Activated CD8-positive, alpha-beta T cell treated with anti-CD3 and anti-CD28 coated beads, Interleukin-2, amount 10 ng/mL, durations not matched to agents 7 days and 5 days (primary cell): Measurements from ENCODE around the gene P2RY6. TPM values are rescaled to one million over a fixed set of nuclear protein-coding genes. Genes with fewer than 3 reads are reported as not detected.

Experiments
- ATAC-seq: fragments of 150-1000 bp; cut with Tn5 transposase; one replicate; pipeline ENCODE4 v1.10.0; 2021; ENCODE audit warnings: moderate library complexity
- CTCF ChIA-PET: fragments of 350-600 bp; sonication (Branson Sonifier 250); formaldehyde crosslinking; loops from one replicate; lab custom pipeline; 2021; ENCODE audit warnings: antibody characterized with exemption; lab: Charles Lee
- POLR2A ChIA-PET: fragments of 350-600 bp; sonication (Branson Sonifier 250); formaldehyde crosslinking; loops from one replicate; lab custom pipeline; 2021; ENCODE audit warnings: antibody characterized with exemption; lab: Charles Lee
- DNase-seq: peaks from one replicate; pipeline ENCODE4 v3.0.0-alpha.2; 2020
- H3K27ac Mint-ChIP-seq: one replicate; pipeline ENCODE4 v1.8.0; 2021; ENCODE audit warnings: mild to moderate bottlenecking, mixed read lengths
- H3K27me3 Mint-ChIP-seq: one replicate; pipeline ENCODE4 v1.8.0; 2021; ENCODE audit warnings: low read depth, mixed read lengths
- H3K36me3 Mint-ChIP-seq: one replicate; pipeline ENCODE4 v1.8.0; 2021; ENCODE audit warnings: low read depth, mixed read lengths
- H3K4me1 Mint-ChIP-seq: one replicate; pipeline ENCODE4 v1.8.0; 2021; ENCODE audit warnings: low read depth, mixed read lengths
- H3K4me3 Mint-ChIP-seq: one replicate; pipeline ENCODE4 v1.8.0; 2021; ENCODE audit warnings: mild to moderate bottlenecking, mixed read lengths
- H3K9me3 Mint-ChIP-seq: one replicate; pipeline ENCODE4 v1.8.0; 2022; ENCODE audit warnings: mixed read lengths; ENCODE audit not compliant: insufficient read depth
- total RNA-seq, 2 experiments: library from RNA; stranded (reverse); gene quantifications; one replicate each; pipeline ENCODE4 v1.2.3, GENCODE V29; 2021

The P2RY6 gene, protein sequence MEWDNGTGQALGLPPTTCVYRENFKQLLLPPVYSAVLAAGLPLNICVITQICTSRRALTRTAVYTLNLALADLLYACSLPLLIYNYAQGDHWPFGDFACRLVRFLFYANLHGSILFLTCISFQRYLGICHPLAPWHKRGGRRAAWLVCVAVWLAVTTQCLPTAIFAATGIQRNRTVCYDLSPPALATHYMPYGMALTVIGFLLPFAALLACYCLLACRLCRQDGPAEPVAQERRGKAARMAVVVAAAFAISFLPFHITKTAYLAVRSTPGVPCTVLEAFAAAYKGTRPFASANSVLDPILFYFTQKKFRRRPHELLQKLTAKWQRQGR
- not detected for total RNA-seq

GRCh38 chr11:73271936-73272679 lies at the start of gene P2RY6:
Gene P2RY6 (plus strand): TSS chr11:73272338. CDS start chr11:73296519, 24,181 bp downstream.
- H3K4me3 Mint-ChIP-seq: no peak within 1 kb of the TSS
- no peaks in the 10 kb centered on the region for H3K9me3 Mint-ChIP-seq
- CTCF ChIA-PET: interaction anchor here (1.0 to 1.6 kb wide), 2 partner anchors 17 to 20 kb away, joined by 3 read pairs; no protein-coding TSS in a partner anchor
- POLR2A ChIA-PET: no interaction called here
- peaks cover 17% of the 10 kb centered on the region for H3K27me3 Mint-ChIP-seq
- no peak for DNase-seq
- H3K36me3 Mint-ChIP-seq: no peaks in the 10 kb centered on the region
- H3K4me1 Mint-ChIP-seq: no peaks in the 10 kb centered on the region
- no peak within 1 kb of the TSS for H3K27ac Mint-ChIP-seq
- ATAC-seq: no peak

GRCh38 chr11:73223998-73224730 lies 48.0 kb upstream of the P2RY6 start:
- H3K4me3 Mint-ChIP-seq: no peak overlapping the region
- H3K9me3 Mint-ChIP-seq: no peaks in the 10 kb centered on the region
- peaks cover 11% of the 10 kb centered on the region for H3K4me1 Mint-ChIP-seq
- ATAC-seq: no peak
- no peak overlapping the region for H3K27ac Mint-ChIP-seq
- no peak for DNase-seq
- no peaks in the 10 kb centered on the region for H3K36me3 Mint-ChIP-seq
- CTCF ChIA-PET: no interaction called here
- H3K27me3 Mint-ChIP-seq: peaks cover 22% of the 10 kb centered on the region
- POLR2A ChIA-PET: interaction anchor here (0.5 kb wide), 1 partner anchor 24 kb away, joined by 3 read pairs; no protein-coding TSS in a partner anchor

DNA sequence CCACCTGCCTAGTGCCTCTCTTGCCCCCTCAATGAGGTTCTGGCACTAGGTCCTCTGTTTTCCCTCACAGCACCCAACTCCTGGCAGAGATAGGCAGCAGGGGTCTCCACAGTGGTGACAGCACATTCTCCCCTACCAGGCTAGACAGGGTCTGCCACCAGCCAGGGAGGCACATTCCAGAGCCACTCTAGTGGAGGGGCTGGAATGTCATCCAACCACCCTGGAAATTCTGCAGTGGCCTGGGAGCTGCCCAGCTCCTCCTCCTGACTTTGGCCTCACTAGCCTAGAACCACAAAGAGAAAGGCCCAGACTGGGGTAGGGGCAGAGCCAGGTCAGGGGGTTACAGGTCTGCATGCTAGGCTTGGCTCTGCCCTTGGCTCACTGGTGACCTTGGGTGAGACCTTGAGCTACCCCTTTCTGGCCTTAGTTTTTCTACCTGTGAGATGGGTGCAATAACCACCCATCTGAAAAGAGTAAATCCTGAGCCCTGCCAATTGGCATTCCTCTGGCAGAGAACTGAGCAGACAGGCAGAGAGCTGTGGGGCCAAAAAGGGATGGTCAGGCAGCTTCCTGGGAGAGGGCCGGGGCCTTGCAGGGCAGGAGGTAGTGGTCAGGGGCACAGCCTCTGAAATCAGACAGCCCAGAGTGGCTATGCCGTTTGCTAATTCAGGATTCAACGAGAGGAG lies 47.0 kb upstream of the P2RY6 start:
- H3K27ac Mint-ChIP-seq: no peak overlapping the region
- no peak for ATAC-seq
- H3K36me3 Mint-ChIP-seq: no peaks in the 10 kb centered on the region
- peaks cover 11% of the 10 kb centered on the region for H3K4me1 Mint-ChIP-seq
- POLR2A ChIA-PET: no interaction called here
- DNase-seq: no peak
- CTCF ChIA-PET: interaction anchor here (1.2 kb wide), 1 partner anchor 11 kb away, joined by 4 read pairs; no protein-coding TSS in a partner anchor
- H3K4me3 Mint-ChIP-seq: no peak overlapping the region
- no peaks in the 10 kb centered on the region for H3K9me3 Mint-ChIP-seq
- H3K27me3 Mint-ChIP-seq: peaks cover 14% of the 10 kb centered on the region

DNA sequence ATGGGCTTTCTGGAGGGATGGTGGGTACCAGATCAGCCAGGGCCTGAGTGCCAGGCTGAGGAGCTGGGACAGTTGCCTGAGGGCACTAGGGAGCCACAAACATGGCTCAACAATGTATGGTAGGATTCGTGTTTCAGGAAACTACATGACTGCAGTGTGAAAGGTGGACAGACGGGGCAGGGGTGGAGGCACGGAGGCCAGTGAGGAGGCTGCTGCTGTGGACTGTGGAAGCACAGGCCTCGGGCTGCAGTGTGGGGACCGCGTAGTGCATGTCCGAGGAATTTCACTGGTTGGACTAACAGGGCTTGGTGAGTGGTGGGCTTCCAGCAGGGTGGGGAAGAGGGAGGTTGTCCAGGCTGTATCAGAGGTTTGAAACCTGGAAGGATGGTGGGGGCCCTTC lies 46.3 kb upstream of the P2RY6 start:
- ChIA-PET CTCF (interaction anchor here (1.2 kb wide), 1 partner anchor 11 kb away, joined by 4 read pairs; no protein-coding TSS in a partner anchor), POLR2A (no interaction called here)
- ATAC-seq: no peak
- H3K36me3 Mint-ChIP-seq: no peaks in the 10 kb centered on the region
- H3K27ac Mint-ChIP-seq: no peak overlapping the region
- peaks cover 8% of the 10 kb centered on the region for H3K27me3 Mint-ChIP-seq
- H3K9me3 Mint-ChIP-seq: no peaks in the 10 kb centered on the region
- no peak overlapping the region for H3K4me3 Mint-ChIP-seq
- H3K4me1 Mint-ChIP-seq: peaks cover 11% of the 10 kb centered on the region
- no peak for DNase-seq

GRCh38 chr11:73226297-73227006 lies 45.7 kb upstream of the P2RY6 start:
- no peak overlapping the region for H3K27ac Mint-ChIP-seq
- H3K4me1 Mint-ChIP-seq: peaks cover 11% of the 10 kb centered on the region
- H3K27me3 Mint-ChIP-seq: peaks cover 8% of the 10 kb centered on the region
- ATAC-seq (no peak), DNase-seq (no peak)
- POLR2A ChIA-PET: no interaction called here
- no peaks in the 10 kb centered on the region for H3K9me3 Mint-ChIP-seq
- H3K36me3 Mint-ChIP-seq: no peaks in the 10 kb centered on the region
- no peak overlapping the region for H3K4me3 Mint-ChIP-seq
- CTCF ChIA-PET: interaction anchor here (1.2 kb wide), 1 partner anchor 10 kb away, joined by 4 read pairs; no protein-coding TSS in a partner anchor

GRCh38 chr11:73227571-73228211 lies 44.4 kb upstream of the P2RY6 start:
- DNase-seq (no peak), ATAC-seq (no peak)
- ChIA-PET POLR2A (no interaction called here), CTCF (interaction anchor here (1.1 kb wide), 1 partner anchor 62 kb away, joined by 3 read pairs; no protein-coding TSS in a partner anchor)
- Mint-ChIP-seq H3K27me3 (peaks cover 3% of the 10 kb centered on the region), H3K4me3 (no peak overlapping the region), H3K9me3 (no peaks in the 10 kb centered on the region), H3K27ac (no peak overlapping the region), H3K36me3 (no peaks in the 10 kb centered on the region), H3K4me1 (peaks cover 11% of the 10 kb centered on the region)

GRCh38 chr11:73228268-73229134 lies 43.6 kb upstream of the P2RY6 start:
- ATAC-seq: no peak

DNA sequence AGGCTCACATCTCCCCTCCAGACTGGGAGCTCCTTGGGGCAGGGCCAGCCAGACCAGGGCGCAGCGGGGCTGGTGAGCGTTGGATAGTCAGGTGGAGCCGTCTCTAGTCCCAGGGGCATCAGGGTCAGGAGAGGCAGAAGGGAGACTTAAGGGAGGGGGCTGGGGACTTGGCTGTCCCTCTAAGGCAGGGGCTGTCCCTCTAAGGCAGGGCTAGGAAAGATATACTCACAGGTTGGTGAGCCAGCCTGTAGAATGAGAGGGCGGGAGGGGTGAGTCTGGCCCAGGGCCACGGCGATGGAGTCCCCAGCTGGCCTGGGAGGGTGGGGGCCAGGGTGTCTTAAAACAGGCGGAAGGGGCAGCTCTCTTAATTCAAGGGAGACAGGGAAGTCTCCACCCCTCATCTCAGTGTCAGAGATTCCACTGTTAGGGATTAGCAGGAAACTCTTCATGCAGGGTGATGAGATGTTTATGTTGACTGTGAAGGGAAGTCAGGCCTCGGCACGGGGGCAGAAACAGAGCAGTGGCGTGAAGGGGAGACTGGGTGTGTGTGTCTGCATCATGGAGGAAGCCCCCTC lies 42.7 kb upstream of the P2RY6 start:
- Mint-ChIP-seq H3K9me3 (no peaks in the 10 kb centered on the region), H3K4me3 (no peak overlapping the region), H3K27me3 (no peaks in the 10 kb centered on the region), H3K27ac (no peak overlapping the region), H3K36me3 (no peaks in the 10 kb centered on the region), H3K4me1 (peaks cover 4% of the 10 kb centered on the region)
- DNase-seq (no peak), ATAC-seq (no peak)
- ChIA-PET CTCF (no interaction called here), POLR2A (no interaction called here)

More at GRCh38 chr11:73228268-73229134, 43.6 kb upstream of the P2RY6 start:
- Mint-ChIP-seq H3K4me3 (no peak overlapping the region), H3K27ac (no peak overlapping the region), H3K9me3 (no peaks in the 10 kb centered on the region), H3K4me1 (peaks cover 11% of the 10 kb centered on the region), H3K36me3 (no peaks in the 10 kb centered on the region), H3K27me3 (peaks cover 1% of the 10 kb centered on the region)
- CTCF ChIA-PET: interaction anchor here (1.1 kb wide), 1 partner anchor 61 kb away, joined by 3 read pairs; no protein-coding TSS in a partner anchor
- DNase-seq: no peak
- POLR2A ChIA-PET: no interaction called here

GRCh38 chr11:73229896-73230875 lies 42.0 kb upstream of the P2RY6 start:
- DNase-seq (no peak), ATAC-seq (no peak)
- no peaks in the 10 kb centered on the region for H3K27me3 Mint-ChIP-seq
- ChIA-PET POLR2A (no interaction called here), CTCF (no interaction called here)
- H3K27ac Mint-ChIP-seq: no peak overlapping the region
- no peak overlapping the region for H3K4me3 Mint-ChIP-seq
- no peaks in the 10 kb centered on the region for H3K9me3 Mint-ChIP-seq
- H3K36me3 Mint-ChIP-seq: no peaks in the 10 kb centered on the region
- H3K4me1 Mint-ChIP-seq: no peaks in the 10 kb centered on the region
